ENCODE results near the gene MORC3.

Gene MORC3

GRCh38 chr21:36422279-36423098 is 102.5 kb downstream of the MORC3 start:
- Histone ChIP-seq H2BK5ac (ENCODE audit: low read depth, low read length, poor library complexity, severe bottlenecking) (no peak overlapping the region), H3K23ac (ENCODE audit: low read length in 2 of 2) (no peak overlapping the region), H3K9me3 (ENCODE audit: control insufficient read depth, low read length) (no peaks in the 10 kb centered on the region), H2BK12ac (ENCODE audit: low read length in 2 of 2) (peak overlapping the region in 1 of 2 experiments; percentile 29), H3K4ac (ENCODE audit: low read depth in 1 of 2, low read length in 2 of 2) (no peak overlapping the region), H3K18ac (ENCODE audit: low read depth in 1 of 2, low read length in 2 of 2) (peak overlapping the region in 1 of 2 experiments; percentile 77), H3K79me1 (replicated peaks; ENCODE audit: low read length, poor library complexity, severe bottlenecking) (no peaks in the 10 kb centered on the region), H4K91ac (ENCODE audit: low read length) (no peak overlapping the region), H2AK5ac (ENCODE audit: low read length, severe bottlenecking) (no peak overlapping the region), H3K4me1 (ENCODE audit: control insufficient read depth, insufficient read depth, low read depth, low read length) (peaks cover 16% of the 10 kb centered on the region), H3K14ac (ENCODE audit: low read length in 2 of 2) (no peak overlapping the region), H3K9ac (ENCODE audit: low read length) (no peak overlapping the region), H3K4me2 (ENCODE audit: low read length, poor library complexity, severe bottlenecking) (no peak overlapping the region), H2AFZ (ENCODE audit: low read depth, low read length) (no peak overlapping the region), H3K4me3 (ENCODE audit: insufficient read depth in 1 of 2, low read depth in 1 of 2, low read length in 2 of 2) (no peak overlapping the region), H3K27ac (ENCODE audit: low read length, poor library complexity, severe bottlenecking) (no peak overlapping the region), H3K36me3 (ENCODE audit: control insufficient read depth in 1 of 2, insufficient read depth in 2 of 2, low read depth in 1 of 2, low read length in 2 of 2) (peaks cover 0 to 3% of the 10 kb centered on the region in 2 experiments), H2BK120ac (ENCODE audit: low read depth, low read length) (no peak overlapping the region), H3K27me3 (ENCODE audit: control insufficient read depth in 1 of 2, insufficient read depth in 1 of 2, low read length in 2 of 2) (no peaks in the 10 kb centered on the region), H2BK15ac (ENCODE audit: low read depth, poor library complexity, severe bottlenecking) (no peak overlapping the region), H4K8ac (ENCODE audit: low read length) (no peak overlapping the region)
- peak; percentile 58 for DNase-seq
- 57% methylated on average over 27 of the region's 28 CpGs for WGBS

GRCh38 chr21:36423771-36424433 is 103.9 kb downstream of the MORC3 start:
- 97% methylated on average over 12 of the region's 12 CpGs for WGBS

GRCh38 chr21:36424592-36424991 is 104.6 kb downstream of the MORC3 start:
- Histone ChIP-seq H4K8ac (ENCODE audit: low read length) (no peak overlapping the region), H3K4me1 (ENCODE audit: control insufficient read depth, insufficient read depth, low read depth, low read length) (peaks cover 22% of the 10 kb centered on the region), H3K4ac (ENCODE audit: low read depth in 1 of 2, low read length in 2 of 2) (no peak overlapping the region), H3K9me3 (ENCODE audit: control insufficient read depth, low read length) (no peaks in the 10 kb centered on the region), H3K36me3 (ENCODE audit: control insufficient read depth in 1 of 2, insufficient read depth in 2 of 2, low read depth in 1 of 2, low read length in 2 of 2) (no peaks in the 10 kb centered on the region), H2BK5ac (ENCODE audit: low read depth, low read length, poor library complexity, severe bottlenecking) (no peak overlapping the region), H3K79me1 (replicated peaks; ENCODE audit: low read length, poor library complexity, severe bottlenecking) (no peaks in the 10 kb centered on the region), H2BK12ac (ENCODE audit: low read length in 2 of 2) (no peak overlapping the region), H2BK15ac (ENCODE audit: low read depth, poor library complexity, severe bottlenecking) (no peak overlapping the region), H3K27ac (ENCODE audit: low read length, poor library complexity, severe bottlenecking) (no peak overlapping the region), H3K14ac (ENCODE audit: low read length in 2 of 2) (no peak overlapping the region), H3K23ac (ENCODE audit: low read length in 2 of 2) (no peak overlapping the region), H3K27me3 (ENCODE audit: control insufficient read depth in 1 of 2, insufficient read depth in 1 of 2, low read length in 2 of 2) (no peaks in the 10 kb centered on the region), H2AFZ (ENCODE audit: low read depth, low read length) (no peak overlapping the region), H3K18ac (ENCODE audit: low read depth in 1 of 2, low read length in 2 of 2) (no peak overlapping the region), H2BK120ac (ENCODE audit: low read depth, low read length) (no peak overlapping the region), H3K4me2 (ENCODE audit: low read length, poor library complexity, severe bottlenecking) (no peak overlapping the region), H3K4me3 (ENCODE audit: insufficient read depth in 1 of 2, low read depth in 1 of 2, low read length in 2 of 2) (no peak overlapping the region), H3K9ac (ENCODE audit: low read length) (no peak overlapping the region), H4K91ac (ENCODE audit: low read length) (no peak overlapping the region), H2AK5ac (ENCODE audit: low read length, severe bottlenecking) (peak overlapping the region; percentile 4)
- no peak for DNase-seq
- 92% methylated on average over 8 of the region's 8 CpGs for WGBS

More at GRCh38 chr21:36423771-36424433, 103.9 kb downstream of the MORC3 start:
- H3K18ac ChIP-seq (ENCODE audit: low read depth in 1 of 2, low read length in 2 of 2): no peak overlapping the region
- no peaks in the 10 kb centered on the region for H3K36me3 ChIP-seq (ENCODE audit: control insufficient read depth in 1 of 2, insufficient read depth in 2 of 2, low read depth in 1 of 2, low read length in 2 of 2)
- no peak overlapping the region for H3K27ac ChIP-seq (ENCODE audit: low read length, poor library complexity, severe bottlenecking)
- no peak overlapping the region for H3K23ac ChIP-seq (ENCODE audit: low read length in 2 of 2)
- no peak overlapping the region for H4K91ac ChIP-seq (ENCODE audit: low read length)
- DNase-seq: no peak
- H2BK15ac ChIP-seq (ENCODE audit: low read depth, poor library complexity, severe bottlenecking): no peak overlapping the region
- H3K14ac ChIP-seq (ENCODE audit: low read length in 2 of 2): no peak overlapping the region
- no peaks in the 10 kb centered on the region for H3K79me1 ChIP-seq (replicated peaks; ENCODE audit: low read length, poor library complexity, severe bottlenecking)
- no peak overlapping the region for H4K8ac ChIP-seq (ENCODE audit: low read length)
- peak overlapping the region; percentile 37 for H2AK5ac ChIP-seq (ENCODE audit: low read length, severe bottlenecking)
- no peak overlapping the region for H2AFZ ChIP-seq (ENCODE audit: low read depth, low read length)
- H3K4ac ChIP-seq (ENCODE audit: low read depth in 1 of 2, low read length in 2 of 2): no peak overlapping the region
- H3K9ac ChIP-seq (ENCODE audit: low read length): no peak overlapping the region
- H3K9me3 ChIP-seq (ENCODE audit: control insufficient read depth, low read length): no peaks in the 10 kb centered on the region
- no peak overlapping the region for H2BK5ac ChIP-seq (ENCODE audit: low read depth, low read length, poor library complexity, severe bottlenecking)
- no peak overlapping the region for H2BK12ac ChIP-seq (ENCODE audit: low read length in 2 of 2)
- H3K4me1 ChIP-seq (ENCODE audit: control insufficient read depth, insufficient read depth, low read depth, low read length): peaks cover 16% of the 10 kb centered on the region
- no peak overlapping the region for H3K4me3 ChIP-seq (ENCODE audit: insufficient read depth in 1 of 2, low read depth in 1 of 2, low read length in 2 of 2)
- H2BK120ac ChIP-seq (ENCODE audit: low read depth, low read length): no peak overlapping the region
- no peaks in the 10 kb centered on the region for H3K27me3 ChIP-seq (ENCODE audit: control insufficient read depth in 1 of 2, insufficient read depth in 1 of 2, low read length in 2 of 2)
- H3K4me2 ChIP-seq (ENCODE audit: low read length, poor library complexity, severe bottlenecking): no peak overlapping the region

GRCh38 chr21:36425286-36425685 is 105.3 kb downstream of the MORC3 start:
- no peak overlapping the region for H3K4ac ChIP-seq (ENCODE audit: low read depth in 1 of 2, low read length in 2 of 2)
- H3K27ac ChIP-seq (ENCODE audit: low read length, poor library complexity, severe bottlenecking): no peak overlapping the region
- no peaks in the 10 kb centered on the region for H3K9me3 ChIP-seq (ENCODE audit: control insufficient read depth, low read length)
- peak; percentile 39 for DNase-seq
- no peak overlapping the region for H4K8ac ChIP-seq (ENCODE audit: low read length)
- no peaks in the 10 kb centered on the region for H3K79me1 ChIP-seq (replicated peaks; ENCODE audit: low read length, poor library complexity, severe bottlenecking)
- no peak overlapping the region for H4K91ac ChIP-seq (ENCODE audit: low read length)
- H3K18ac ChIP-seq (ENCODE audit: low read depth in 1 of 2, low read length in 2 of 2): no peak overlapping the region
- no peak overlapping the region for H3K4me2 ChIP-seq (ENCODE audit: low read length, poor library complexity, severe bottlenecking)
- peaks cover 23% of the 10 kb centered on the region for H3K4me1 ChIP-seq (ENCODE audit: control insufficient read depth, insufficient read depth, low read depth, low read length)
- H2AFZ ChIP-seq (ENCODE audit: low read depth, low read length): no peak overlapping the region
- no peak overlapping the region for H3K23ac ChIP-seq (ENCODE audit: low read length in 2 of 2)
- H2BK15ac ChIP-seq (ENCODE audit: low read depth, poor library complexity, severe bottlenecking): no peak overlapping the region
- H3K27me3 ChIP-seq (ENCODE audit: control insufficient read depth in 1 of 2, insufficient read depth in 1 of 2, low read length in 2 of 2): no peaks in the 10 kb centered on the region
- no peak overlapping the region for H2BK12ac ChIP-seq (ENCODE audit: low read length in 2 of 2)
- no peaks in the 10 kb centered on the region for H3K36me3 ChIP-seq (ENCODE audit: control insufficient read depth in 1 of 2, insufficient read depth in 2 of 2, low read depth in 1 of 2, low read length in 2 of 2)
- no peak overlapping the region for H3K9ac ChIP-seq (ENCODE audit: low read length)
- H2AK5ac ChIP-seq (ENCODE audit: low read length, severe bottlenecking): no peak overlapping the region
- no peak overlapping the region for H3K4me3 ChIP-seq (ENCODE audit: insufficient read depth in 1 of 2, low read depth in 1 of 2, low read length in 2 of 2)
- H3K14ac ChIP-seq (ENCODE audit: low read length in 2 of 2): no peak overlapping the region
- H2BK5ac ChIP-seq (ENCODE audit: low read depth, low read length, poor library complexity, severe bottlenecking): no peak overlapping the region
- no peak overlapping the region for H2BK120ac ChIP-seq (ENCODE audit: low read depth, low read length)
- 74% methylated on average over 7 of the region's 9 CpGs for WGBS

All from mesenchymal stem cell (in vitro differentiated cells and primary cell).